Measurements from ENCODE around the gene WIPF1.
A peak's percentile ranks its signal among the peaks of the same experiment; 100 is the strongest.

Gene WIPF1

DNA sequence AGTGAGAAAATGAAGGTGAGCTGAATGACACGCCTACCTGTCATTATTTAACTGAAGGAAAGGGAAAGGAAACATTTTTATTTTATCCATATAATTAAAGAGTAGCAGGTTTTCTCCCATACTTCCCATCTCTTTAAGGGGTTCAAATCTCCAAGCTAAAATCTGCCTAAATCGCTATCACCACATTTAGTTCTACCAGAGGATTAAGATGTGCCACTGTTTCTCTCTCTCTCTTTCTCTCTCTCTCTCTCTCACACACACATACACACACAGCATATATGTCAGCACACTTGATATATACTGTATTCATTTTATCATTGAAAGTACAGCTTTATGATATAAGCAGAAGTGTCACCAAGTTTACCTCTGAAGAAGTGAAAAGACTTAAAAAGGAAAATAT, 3.1 kb downstream of the WIPF1 start:
- Histone ChIP-seq H2BK15ac (ENCODE audit: low read length) (no peak overlapping the region), H2BK12ac (ENCODE audit: low read length) (no peak overlapping the region), H3K9me3 (replicated peaks in 1 of 2; ENCODE audit: control insufficient read depth in 2 of 2, insufficient read depth in 1 of 2, low read depth in 1 of 2, low read length in 2 of 2) (no peaks in the 10 kb centered on the region), H2AFZ (ENCODE audit: low read length) (no peak overlapping the region), H3K18ac (ENCODE audit: low read length) (no peak overlapping the region), H3K4me2 (ENCODE audit: insufficient read depth, low read length, poor library complexity, severe bottlenecking) (no peak overlapping the region), H3K36me3 (replicated peaks in 1 of 2; ENCODE audit: control insufficient read depth in 2 of 2, insufficient read depth in 2 of 2, low read length in 2 of 2) (no peaks in the 10 kb centered on the region), H3K27ac (replicated peaks; ENCODE audit: low read length) (no peak overlapping the region), H3K4me3 (ENCODE audit: low read length in 2 of 2) (no peak overlapping the region), H3K9ac (ENCODE audit: low read depth, low read length, poor library complexity) (no peak overlapping the region), H3K4me1 (ENCODE audit: control insufficient read depth in 2 of 2, insufficient read depth in 1 of 2, low read depth in 1 of 2, low read length in 2 of 2) (peaks cover 4 to 7% of the 10 kb centered on the region in 2 donors), H2BK120ac (ENCODE audit: low read depth, low read length) (no peak overlapping the region), H2BK5ac (ENCODE audit: low read length) (no peak overlapping the region), H2AK5ac (ENCODE audit: low read depth, low read length) (no peak overlapping the region), H3K14ac (ENCODE audit: low read length) (no peak overlapping the region), H3K4ac (ENCODE audit: low read length) (no peak overlapping the region), H3K23ac (ENCODE audit: low read depth, low read length, poor library complexity) (no peak overlapping the region), H4K8ac (ENCODE audit: low read depth, low read length) (no peak overlapping the region), H3K27me3 (ENCODE audit: control insufficient read depth in 3 of 3, insufficient read depth in 3 of 3, low read depth in 1 of 3, low read length in 3 of 3) (no peaks in the 10 kb centered on the region), H4K91ac (ENCODE audit: low read depth, low read length, poor library complexity) (no peak overlapping the region), H3K79me1 (ENCODE audit: low read depth, low read length) (no peaks in the 10 kb centered on the region)
- no CpG with 5 or more reads among the region's 2 CpGs for WGBS, 2 donors (ENCODE audit: extremely low coverage in 2 of 2, insufficient read length in 2 of 2, insufficient replicate concordance in 1 of 2)
- DNase-seq (ENCODE audit: low spot score), result no peak

DNA sequence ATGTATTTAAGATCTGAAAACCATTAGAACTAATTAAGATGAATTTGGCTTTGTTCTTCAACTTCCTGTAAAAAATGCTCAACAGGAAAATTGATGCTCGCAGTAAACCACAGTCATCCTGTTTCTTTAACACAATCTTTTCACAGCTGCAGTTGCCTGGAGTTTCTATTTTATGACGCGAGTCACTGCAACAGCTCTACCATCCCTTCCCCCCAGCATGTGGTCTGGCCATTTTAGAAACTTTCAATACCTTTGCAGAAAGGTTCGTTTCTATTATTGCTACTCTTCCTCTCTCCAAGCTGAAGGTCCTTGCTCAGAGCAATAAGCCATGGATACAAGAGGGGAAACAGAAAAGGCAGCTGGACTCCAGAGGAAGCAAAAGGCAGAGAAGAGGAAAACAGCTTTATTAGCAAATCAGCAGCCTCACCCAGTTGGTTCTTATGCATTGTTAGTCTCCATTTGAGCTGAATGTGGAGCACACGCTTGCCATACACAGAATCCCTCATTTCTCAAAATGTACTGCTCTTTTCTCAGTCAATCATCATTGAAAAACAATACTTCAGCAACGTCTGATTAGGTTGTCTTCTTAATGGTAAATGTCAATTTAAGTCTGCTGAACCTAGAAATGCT, 3.9 kb downstream of the WIPF1 start:
- H2BK5ac ChIP-seq (ENCODE audit: low read length), result no peak overlapping the region
- no peak overlapping the region for H3K18ac ChIP-seq (ENCODE audit: low read length)
- no peak overlapping the region for H4K91ac ChIP-seq (ENCODE audit: low read depth, low read length, poor library complexity)
- WGBS, 2 donors (ENCODE audit: extremely low coverage in 2 of 2, insufficient read length in 2 of 2, insufficient replicate concordance in 1 of 2), result no CpG with 5 or more reads among the region's 6 CpGs
- H3K4me1 ChIP-seq (ENCODE audit: control insufficient read depth in 2 of 2, insufficient read depth in 1 of 2, low read depth in 1 of 2, low read length in 2 of 2), result peaks cover 4 to 7% of the 10 kb centered on the region in 2 donors
- H2AK5ac ChIP-seq (ENCODE audit: low read depth, low read length), result no peak overlapping the region
- H3K4me3 ChIP-seq (ENCODE audit: low read length in 2 of 2), result peak overlapping the region in 1 of 2 donors; percentile 8
- no peak overlapping the region for H2BK120ac ChIP-seq (ENCODE audit: low read depth, low read length)
- H3K79me1 ChIP-seq (ENCODE audit: low read depth, low read length), result no peaks in the 10 kb centered on the region
- H3K27ac ChIP-seq (replicated peaks; ENCODE audit: low read length), result no peak overlapping the region
- no peak overlapping the region for H2BK12ac ChIP-seq (ENCODE audit: low read length)
- peak overlapping the region; percentile 77 for H2AFZ ChIP-seq (ENCODE audit: low read length)
- no peak overlapping the region for H4K8ac ChIP-seq (ENCODE audit: low read depth, low read length)
- peak; percentile 6 for DNase-seq (ENCODE audit: low spot score)
- H3K23ac ChIP-seq (ENCODE audit: low read depth, low read length, poor library complexity), result no peak overlapping the region
- no peak overlapping the region for H3K4ac ChIP-seq (ENCODE audit: low read length)
- H3K9ac ChIP-seq (ENCODE audit: low read depth, low read length, poor library complexity), result no peak overlapping the region
- no peaks in the 10 kb centered on the region for H3K36me3 ChIP-seq (replicated peaks in 1 of 2; ENCODE audit: control insufficient read depth in 2 of 2, insufficient read depth in 2 of 2, low read length in 2 of 2)
- no peak overlapping the region for H2BK15ac ChIP-seq (ENCODE audit: low read length)
- no peak overlapping the region for H3K4me2 ChIP-seq (ENCODE audit: insufficient read depth, low read length, poor library complexity, severe bottlenecking)
- H3K27me3 ChIP-seq (ENCODE audit: control insufficient read depth in 3 of 3, insufficient read depth in 3 of 3, low read depth in 1 of 3, low read length in 3 of 3), result no peaks in the 10 kb centered on the region
- no peaks in the 10 kb centered on the region for H3K9me3 ChIP-seq (replicated peaks in 1 of 2; ENCODE audit: control insufficient read depth in 2 of 2, insufficient read depth in 1 of 2, low read depth in 1 of 2, low read length in 2 of 2)
- no peak overlapping the region for H3K14ac ChIP-seq (ENCODE audit: low read length)

DNA sequence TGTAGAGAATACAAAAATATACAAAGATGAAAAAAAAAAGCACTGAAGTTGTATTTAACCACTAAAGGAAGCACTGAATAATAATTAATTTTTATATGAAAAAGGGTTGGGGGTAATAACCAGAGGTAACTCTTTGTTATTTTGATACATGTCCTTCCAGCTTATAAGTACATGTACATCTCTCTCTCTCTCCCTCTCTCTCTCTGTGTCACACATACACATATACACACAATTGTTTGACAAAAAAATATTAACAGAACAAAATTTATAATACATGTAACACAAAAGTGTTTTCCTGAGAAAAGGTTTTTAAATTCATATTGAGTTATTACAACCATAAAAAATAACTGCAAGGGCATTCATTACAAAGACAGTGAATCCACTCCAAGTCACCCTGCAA, 4.6 kb downstream of the WIPF1 start:
- Histone ChIP-seq H3K9me3 (replicated peaks in 1 of 2; ENCODE audit: control insufficient read depth in 2 of 2, insufficient read depth in 1 of 2, low read depth in 1 of 2, low read length in 2 of 2) (no peaks in the 10 kb centered on the region), H3K79me1 (ENCODE audit: low read depth, low read length) (no peaks in the 10 kb centered on the region), H2BK5ac (ENCODE audit: low read length) (no peak overlapping the region), H3K4me3 (ENCODE audit: low read length in 2 of 2) (no peak overlapping the region), H2AFZ (ENCODE audit: low read length) (peak overlapping the region; percentile 77), H2BK12ac (ENCODE audit: low read length) (no peak overlapping the region), H3K4me1 (ENCODE audit: control insufficient read depth in 2 of 2, insufficient read depth in 1 of 2, low read depth in 1 of 2, low read length in 2 of 2) (peaks cover 4 to 7% of the 10 kb centered on the region in 2 donors), H2AK5ac (ENCODE audit: low read depth, low read length) (no peak overlapping the region), H3K9ac (ENCODE audit: low read depth, low read length, poor library complexity) (no peak overlapping the region), H3K23ac (ENCODE audit: low read depth, low read length, poor library complexity) (no peak overlapping the region), H2BK15ac (ENCODE audit: low read length) (no peak overlapping the region), H3K27me3 (ENCODE audit: control insufficient read depth in 3 of 3, insufficient read depth in 3 of 3, low read depth in 1 of 3, low read length in 3 of 3) (no peaks in the 10 kb centered on the region), H4K91ac (ENCODE audit: low read depth, low read length, poor library complexity) (no peak overlapping the region), H3K4me2 (ENCODE audit: insufficient read depth, low read length, poor library complexity, severe bottlenecking) (no peak overlapping the region), H2BK120ac (ENCODE audit: low read depth, low read length) (no peak overlapping the region), H3K18ac (ENCODE audit: low read length) (no peak overlapping the region), H3K27ac (replicated peaks; ENCODE audit: low read length) (no peak overlapping the region), H3K36me3 (replicated peaks in 1 of 2; ENCODE audit: control insufficient read depth in 2 of 2, insufficient read depth in 2 of 2, low read length in 2 of 2) (no peaks in the 10 kb centered on the region), H3K4ac (ENCODE audit: low read length) (no peak overlapping the region), H4K8ac (ENCODE audit: low read depth, low read length) (no peak overlapping the region), H3K14ac (ENCODE audit: low read length) (no peak overlapping the region)
- no peak for DNase-seq (ENCODE audit: low spot score)

DNA sequence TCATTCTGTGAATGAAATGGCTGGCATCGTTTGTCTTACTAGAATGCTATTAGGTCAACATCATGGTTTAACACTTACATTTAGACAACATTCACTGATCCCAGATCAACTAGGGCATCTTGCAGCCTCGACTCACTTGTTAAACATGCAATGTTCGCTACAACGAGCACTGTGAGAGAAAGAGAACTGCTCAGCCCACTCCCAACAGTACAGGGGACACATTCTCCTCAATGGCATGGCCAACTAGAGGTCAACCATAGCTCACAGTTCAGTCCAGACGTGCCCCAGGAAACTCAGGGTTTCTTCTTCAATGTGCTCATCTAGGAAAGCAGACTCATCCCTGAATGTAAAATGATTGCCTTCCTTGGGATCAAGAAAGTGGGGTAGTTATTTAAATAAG, 5.9 kb downstream of the WIPF1 start:
- no peak overlapping the region for H3K4me2 ChIP-seq (ENCODE audit: insufficient read depth, low read length, poor library complexity, severe bottlenecking)
- no peaks in the 10 kb centered on the region for H3K79me1 ChIP-seq (ENCODE audit: low read depth, low read length)
- peaks cover 4 to 7% of the 10 kb centered on the region in 2 donors for H3K4me1 ChIP-seq (ENCODE audit: control insufficient read depth in 2 of 2, insufficient read depth in 1 of 2, low read depth in 1 of 2, low read length in 2 of 2)

More for the DNA sequence above, 5.9 kb downstream of the WIPF1 start:
- Histone ChIP-seq H2AK5ac (ENCODE audit: low read depth, low read length) (no peak overlapping the region), H3K14ac (ENCODE audit: low read length) (no peak overlapping the region), H3K36me3 (replicated peaks in 1 of 2; ENCODE audit: control insufficient read depth in 2 of 2, insufficient read depth in 2 of 2, low read length in 2 of 2) (no peaks in the 10 kb centered on the region), H3K4ac (ENCODE audit: low read length) (no peak overlapping the region), H2BK15ac (ENCODE audit: low read length) (no peak overlapping the region), H2BK120ac (ENCODE audit: low read depth, low read length) (no peak overlapping the region), H3K23ac (ENCODE audit: low read depth, low read length, poor library complexity) (no peak overlapping the region), H4K91ac (ENCODE audit: low read depth, low read length, poor library complexity) (no peak overlapping the region), H3K9me3 (replicated peaks in 1 of 2; ENCODE audit: control insufficient read depth in 2 of 2, insufficient read depth in 1 of 2, low read depth in 1 of 2, low read length in 2 of 2) (no peaks in the 10 kb centered on the region), H4K8ac (ENCODE audit: low read depth, low read length) (no peak overlapping the region), H3K27ac (replicated peaks; ENCODE audit: low read length) (no peak overlapping the region), H2BK12ac (ENCODE audit: low read length) (no peak overlapping the region), H2AFZ (ENCODE audit: low read length) (no peak overlapping the region), H3K4me3 (ENCODE audit: low read length in 2 of 2) (no peak overlapping the region), H3K18ac (ENCODE audit: low read length) (no peak overlapping the region), H3K27me3 (ENCODE audit: control insufficient read depth in 3 of 3, insufficient read depth in 3 of 3, low read depth in 1 of 3, low read length in 3 of 3) (no peaks in the 10 kb centered on the region), H2BK5ac (ENCODE audit: low read length) (no peak overlapping the region), H3K9ac (ENCODE audit: low read depth, low read length, poor library complexity) (no peak overlapping the region)
- DNase-seq (ENCODE audit: low spot score), result no peak
- WGBS, 2 donors (ENCODE audit: extremely low coverage in 2 of 2, insufficient read length in 2 of 2, insufficient replicate concordance in 1 of 2), result no CpG with 5 or more reads among the region's 5 CpGs

Data from neuronal stem cell (in vitro differentiated cells).